HL-60/S4 treated with phorbol 12-myristate 13-acetate at 8.2 ng/mL for 4 days and 3 days (cell line): ENCODE data around the gene RANBP17.
"Not testable (repeated sequence)": the region's sequence is repeated elsewhere in the genome, so short reads cannot be mapped to it uniquely, and the experiment has no call there.

ENCODE experiments used
- in situ Hi-C: fragments of 300-500 bp; cut with MboI; formaldehyde crosslinking; loops from 2 replicates; pipeline ENCODE4 v1.15.0; 2022; ENCODE audit warnings: low sequenced_read_pairs

RANBP17 gene

GRCh38 chr5:171283753-171284152 is 421.9 kb downstream of the RANBP17 start:
- in situ Hi-C loops, result no loop called here

- in situ Hi-C loops, result no loop called here
Observed at GRCh38 chr5:171285465-171285864, 423.6 kb downstream of the RANBP17 start.

- in situ Hi-C loops, result no loop called here
Observed at GRCh38 chr5:171288066-171288465, 426.2 kb downstream of the RANBP17 start.

GRCh38 chr5:171291371-171291770 is 429.6 kb downstream of the RANBP17 start:
- in situ Hi-C loops, result no loop called here

DNA sequence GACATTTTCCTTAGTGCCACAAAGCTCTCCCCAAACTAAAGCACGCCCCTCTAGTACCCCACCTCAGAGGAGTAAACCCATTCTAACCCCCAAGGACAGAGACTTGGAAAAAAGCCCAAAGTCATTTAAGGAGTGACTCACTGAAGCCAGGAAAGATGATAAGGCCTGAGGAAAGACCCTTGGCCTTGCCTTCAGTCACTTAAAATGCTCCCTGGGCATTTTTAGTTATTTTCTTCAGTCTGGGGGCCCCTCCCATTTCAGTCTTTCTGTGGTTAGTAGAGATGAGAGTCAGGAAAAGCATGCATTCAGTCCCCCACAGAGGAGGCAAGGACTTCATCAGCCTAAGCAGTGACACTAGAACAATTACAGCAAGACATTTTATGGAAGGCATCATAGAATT is 433.5 kb downstream of the RANBP17 start:
- in situ Hi-C loops, result no loop called here

GRCh38 chr5:171295801-171296200 is 434.0 kb downstream of the RANBP17 start:
- in situ Hi-C loops, result no loop called here

DNA sequence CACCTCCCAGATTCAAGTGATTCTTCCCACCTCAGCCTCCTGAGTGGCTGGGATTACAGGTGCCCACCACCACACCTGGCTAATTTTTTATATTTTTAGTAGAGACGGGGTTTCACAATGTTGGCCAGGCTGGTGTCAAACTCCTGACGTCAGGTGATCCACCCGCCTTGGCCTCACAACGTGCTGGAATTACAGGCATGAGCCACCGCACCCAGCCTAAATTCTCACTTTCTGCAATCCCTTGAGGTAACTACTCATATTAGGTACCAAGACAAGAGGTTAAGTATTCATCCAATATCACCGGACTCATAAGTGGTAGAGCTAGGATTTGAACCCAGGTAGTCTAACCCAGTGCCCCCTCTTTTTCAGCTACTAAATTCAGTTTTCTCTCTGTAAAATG is 436.1 kb downstream of the RANBP17 start:
- in situ Hi-C loops, result not testable (repeated sequence)

- in situ Hi-C loops, result no loop called here
Observed at GRCh38 chr5:171299228-171299627, 437.4 kb downstream of the RANBP17 start.

DNA sequence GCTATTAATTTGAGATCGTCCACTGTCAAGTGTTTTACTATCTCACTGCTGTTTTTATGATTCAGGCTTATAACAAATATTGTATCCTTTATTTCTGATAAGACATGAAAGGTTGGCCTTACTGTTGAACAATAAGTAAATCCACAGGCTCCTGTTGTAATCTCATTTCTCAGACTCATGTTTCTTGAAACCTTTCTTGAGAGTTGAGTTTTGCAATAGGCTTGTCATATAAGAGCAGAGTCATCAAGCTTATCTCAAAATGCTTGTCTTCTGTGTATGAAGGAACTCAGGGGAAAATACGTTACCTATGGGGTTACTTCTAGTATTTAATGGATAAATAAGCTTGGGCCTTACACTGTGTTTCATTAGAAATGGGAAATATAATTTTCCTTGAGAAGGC is 438.0 kb downstream of the RANBP17 start:
- in situ Hi-C loops, result no loop called here

DNA sequence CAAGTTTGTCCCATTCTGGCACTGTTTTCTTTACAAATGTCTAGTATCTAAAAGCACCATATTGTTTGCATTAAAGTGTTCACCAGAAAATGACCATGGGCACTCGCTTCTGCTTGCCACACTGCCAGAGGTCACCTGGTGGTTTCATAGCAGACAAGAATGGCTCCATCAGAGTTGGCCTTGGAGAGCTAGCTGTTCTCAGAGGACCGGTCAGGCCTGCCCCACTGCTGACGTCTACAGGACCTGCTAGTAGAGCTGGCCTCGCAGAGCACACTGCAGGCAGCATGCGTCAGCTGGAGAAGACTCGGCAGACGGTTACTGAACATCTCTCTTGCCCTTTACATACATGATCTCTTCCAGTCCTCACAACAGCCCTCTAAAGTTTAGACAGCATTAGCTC is 438.5 kb downstream of the RANBP17 start:
- in situ Hi-C loops, result no loop called here

- in situ Hi-C loops, result no loop called here
Observed at GRCh38 chr5:171306166-171306565, 444.3 kb downstream of the RANBP17 start.

- in situ Hi-C loops, result no loop called here
Observed at GRCh38 chr5:171306781-171307591, 445.2 kb downstream of the RANBP17 start.

DNA sequence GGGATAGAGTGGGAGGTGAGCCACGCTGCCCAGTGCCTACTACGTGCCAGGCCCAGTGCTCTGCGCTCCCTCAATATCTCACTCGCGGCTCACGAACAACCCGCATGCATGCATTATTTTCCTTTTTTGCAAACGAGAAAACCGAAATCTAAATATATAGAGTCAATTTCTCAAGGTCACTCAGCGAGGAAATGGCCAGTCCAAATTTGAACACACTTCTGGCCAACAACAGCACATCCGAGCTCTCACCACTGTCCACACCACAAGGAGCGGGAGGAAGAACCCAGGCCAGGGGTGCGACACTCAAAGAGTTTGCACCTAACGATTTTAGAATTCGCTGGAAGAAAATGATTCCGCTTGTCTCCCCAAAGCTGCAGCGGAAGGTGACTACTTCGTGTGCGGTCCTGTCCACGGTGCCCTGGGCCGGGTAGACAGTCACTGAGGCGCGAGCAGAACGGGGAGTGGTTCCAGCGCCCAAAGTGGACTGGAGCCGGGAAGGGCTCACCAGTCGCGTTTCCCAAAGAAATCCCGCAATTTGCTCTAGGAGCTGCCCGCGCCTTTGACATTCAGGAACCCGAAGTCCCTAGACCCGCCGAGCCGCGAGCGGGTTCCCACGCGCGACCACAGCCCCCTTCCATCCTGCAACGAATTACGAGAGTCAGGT is 446.1 kb downstream of the RANBP17 start:
- in situ Hi-C loops, result no loop called here

GRCh38 chr5:171308453-171309275 is 446.8 kb downstream of the RANBP17 start, which contains the start of gene TLX3:
TLX3 (plus strand) TSS chr5:171309248; CDS start chr5:171309366, 118 bp downstream.
- in situ Hi-C loops, result no loop called here

DNA sequence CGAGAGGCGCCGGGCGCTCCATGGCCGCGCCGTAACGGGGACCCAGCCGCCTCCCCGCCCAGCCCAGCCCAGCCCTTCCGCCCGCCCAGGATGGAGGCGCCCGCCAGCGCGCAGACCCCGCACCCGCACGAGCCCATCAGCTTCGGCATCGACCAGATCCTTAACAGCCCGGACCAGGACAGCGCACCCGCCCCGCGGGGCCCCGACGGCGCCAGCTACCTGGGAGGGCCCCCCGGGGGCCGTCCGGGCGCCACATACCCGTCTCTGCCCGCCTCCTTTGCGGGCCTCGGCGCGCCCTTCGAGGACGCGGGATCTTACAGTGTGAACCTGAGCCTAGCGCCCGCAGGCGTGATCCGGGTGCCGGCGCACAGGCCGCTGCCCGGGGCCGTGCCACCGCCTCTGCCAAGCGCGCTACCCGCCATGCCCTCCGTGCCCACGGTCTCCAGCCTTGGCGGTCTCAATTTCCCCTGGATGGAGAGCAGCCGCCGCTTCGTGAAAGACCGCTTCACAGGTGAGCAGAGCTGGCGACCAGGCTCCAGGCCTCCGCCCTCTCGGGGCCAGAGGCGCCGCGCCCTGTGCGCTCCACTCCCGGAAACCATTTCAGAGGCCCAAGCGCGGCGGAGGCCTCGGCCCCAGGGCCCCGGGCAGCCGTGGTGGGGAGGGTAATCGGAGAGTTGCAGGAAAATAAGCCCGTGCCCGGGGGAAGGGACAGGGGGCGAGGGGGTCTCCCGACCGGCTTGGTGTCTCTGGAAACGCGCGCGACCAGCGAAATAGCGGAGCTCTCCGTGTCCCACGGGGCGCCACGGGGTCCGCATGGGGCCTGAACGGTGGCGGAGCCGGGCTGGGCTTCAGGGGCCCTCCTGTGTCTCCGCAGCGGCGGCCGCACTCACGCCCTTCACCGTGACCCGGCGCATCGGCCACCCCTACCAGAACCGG is 447.7 kb downstream of the RANBP17 start:
- in situ Hi-C loops, result no loop called here

DNA sequence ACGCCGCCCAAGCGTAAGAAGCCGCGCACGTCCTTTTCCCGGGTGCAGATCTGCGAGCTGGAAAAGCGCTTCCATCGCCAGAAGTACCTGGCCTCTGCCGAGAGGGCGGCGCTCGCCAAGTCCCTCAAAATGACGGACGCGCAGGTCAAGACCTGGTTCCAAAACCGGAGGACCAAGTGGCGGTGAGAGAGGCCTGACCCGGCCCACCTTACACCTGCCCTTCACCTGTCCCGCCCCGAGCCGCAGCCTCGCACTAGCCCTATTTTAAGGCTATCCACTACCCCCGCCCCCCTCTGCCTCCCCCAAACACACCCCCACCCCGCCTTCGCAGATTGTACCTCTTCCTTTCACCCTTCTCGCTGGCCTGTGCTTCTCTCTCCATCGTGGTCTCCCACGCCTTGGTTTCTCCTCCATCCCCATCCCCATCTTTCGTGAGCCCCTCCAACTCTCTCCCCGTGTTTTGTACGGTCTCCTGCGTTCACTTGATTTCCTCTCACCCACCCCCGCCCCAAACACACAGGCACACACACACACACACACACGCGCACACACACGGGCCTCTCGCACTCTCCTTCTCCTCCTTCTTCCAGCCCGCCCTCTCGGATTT is 448.5 kb downstream of the RANBP17 start:
- in situ Hi-C loops, result no loop called here

- in situ Hi-C loops, result no loop called here
Observed at GRCh38 chr5:171310819-171311321, 449.1 kb downstream of the RANBP17 start.

DNA sequence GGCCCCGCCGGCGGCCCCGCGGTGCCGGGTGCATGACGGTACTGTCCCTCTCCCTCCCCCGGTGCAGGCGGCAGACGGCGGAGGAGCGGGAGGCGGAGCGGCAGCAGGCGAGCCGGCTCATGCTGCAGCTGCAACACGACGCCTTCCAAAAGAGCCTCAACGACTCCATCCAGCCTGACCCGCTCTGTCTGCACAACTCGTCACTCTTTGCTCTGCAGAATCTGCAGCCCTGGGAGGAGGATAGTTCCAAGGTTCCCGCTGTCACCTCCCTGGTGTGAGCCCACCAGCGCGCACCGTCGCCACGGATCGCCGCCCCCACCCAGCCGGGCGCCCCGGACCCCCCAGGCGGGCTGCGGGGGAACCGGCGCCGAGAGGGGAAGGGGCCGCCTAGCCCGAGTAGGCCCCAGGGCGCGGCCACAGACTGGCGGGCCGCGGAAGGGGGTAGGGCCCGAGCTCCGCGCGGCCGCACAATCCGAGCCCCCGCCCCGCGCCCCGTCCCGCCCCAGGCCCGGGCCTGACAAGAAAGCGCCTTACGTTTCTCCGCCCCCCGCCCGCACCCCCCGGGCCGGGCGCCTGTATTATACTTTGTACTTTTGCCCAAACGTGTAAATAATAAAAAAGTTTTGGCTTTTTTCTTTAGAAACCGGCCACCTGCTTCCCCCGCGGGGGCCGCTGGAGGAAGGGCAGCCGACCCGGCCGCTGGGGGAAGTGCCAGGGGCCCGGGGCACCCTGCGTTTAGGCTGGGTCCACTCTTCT is 449.7 kb downstream of the RANBP17 start:
- in situ Hi-C loops, result no loop called here
